ENCODE data around the gene DLX2.
"Not testable (repeated sequence)": the region's sequence is repeated elsewhere in the genome, so short reads cannot be mapped to it uniquely, and the experiment has no call there.

Gene DLX2

GRCh38 chr2:172062402-172063004, 40.2 kb downstream of the DLX2 start:
- Histone ChIP-seq H3K27me3 (ENCODE audit: control insufficient read depth, insufficient read depth, low read length) (no peaks in the 10 kb centered on the region), H3K9ac (ENCODE audit: low read depth, low read length) (no peak overlapping the region), H3K4me3 (ENCODE audit: low read depth, low read length) (no peak overlapping the region), H3K9me3 (ENCODE audit: control insufficient read depth, insufficient read depth, low read length) (no peaks in the 10 kb centered on the region), H3K36me3 (ENCODE audit: control insufficient read depth, insufficient read depth, low read length) (no peaks in the 10 kb centered on the region), H3K4me1 (ENCODE audit: control insufficient read depth, insufficient read depth, low read length) (no peaks in the 10 kb centered on the region; the same call in 1 of the 2 replicates), H3K27ac (ENCODE audit: low read depth, low read length) (no peak overlapping the region)

GRCh38 chr2:172060118-172060517, 42.6 kb downstream of the DLX2 start:
- H3K36me3 ChIP-seq (ENCODE audit: control insufficient read depth, insufficient read depth, low read length); H3K27me3 ChIP-seq (ENCODE audit: control insufficient read depth, insufficient read depth, low read length); H3K27ac ChIP-seq (ENCODE audit: low read depth, low read length); H3K4me1 ChIP-seq (ENCODE audit: control insufficient read depth, insufficient read depth, low read length); H3K9ac ChIP-seq (ENCODE audit: low read depth, low read length); H3K9me3 ChIP-seq (ENCODE audit: control insufficient read depth, insufficient read depth, low read length); H3K4me3 ChIP-seq (ENCODE audit: low read depth, low read length): not testable (repeated sequence)

DNA sequence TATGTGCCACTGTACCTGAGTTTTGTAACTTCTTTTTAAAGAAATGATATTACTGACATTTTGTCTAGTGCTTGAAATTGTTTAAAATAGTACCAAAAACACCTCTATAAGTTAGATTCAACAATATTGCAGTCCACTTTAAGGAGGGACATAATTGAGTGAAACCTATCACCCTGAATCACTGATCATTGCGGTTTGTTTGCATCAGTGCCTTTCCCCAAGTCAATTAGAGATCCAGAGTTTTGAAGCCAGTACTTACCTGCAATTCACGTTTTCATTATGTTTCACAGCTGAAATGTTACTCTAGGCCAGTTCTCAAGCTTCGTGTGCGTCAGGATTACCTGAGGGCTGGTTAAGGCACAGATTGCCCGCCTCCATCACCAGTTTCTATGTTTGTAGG, 44.0 kb downstream of the DLX2 start:
- no peak overlapping the region for H3K9ac ChIP-seq (ENCODE audit: low read depth, low read length)
- no peaks in the 10 kb centered on the region for H3K27me3 ChIP-seq (ENCODE audit: control insufficient read depth, insufficient read depth, low read length)
- H3K4me3 ChIP-seq (ENCODE audit: low read depth, low read length), result no peak overlapping the region
- H3K27ac ChIP-seq (ENCODE audit: low read depth, low read length), result no peak overlapping the region
- H3K36me3 ChIP-seq (ENCODE audit: control insufficient read depth, insufficient read depth, low read length), result no peaks in the 10 kb centered on the region
- H3K4me1 ChIP-seq (ENCODE audit: control insufficient read depth, insufficient read depth, low read length), result no peaks in the 10 kb centered on the region; the same call in 1 of the 2 replicates
- no peaks in the 10 kb centered on the region for H3K9me3 ChIP-seq (ENCODE audit: control insufficient read depth, insufficient read depth, low read length)

- Histone ChIP-seq H3K36me3 (ENCODE audit: control insufficient read depth, insufficient read depth, low read length) (no peaks in the 10 kb centered on the region), H3K9ac (ENCODE audit: low read depth, low read length) (no peak overlapping the region), H3K4me1 (ENCODE audit: control insufficient read depth, insufficient read depth, low read length) (no peaks in the 10 kb centered on the region; the same call in 1 of the 2 replicates), H3K4me3 (ENCODE audit: low read depth, low read length) (no peak overlapping the region), H3K27ac (ENCODE audit: low read depth, low read length) (no peak overlapping the region), H3K9me3 (ENCODE audit: control insufficient read depth, insufficient read depth, low read length) (no peaks in the 10 kb centered on the region), H3K27me3 (ENCODE audit: control insufficient read depth, insufficient read depth, low read length) (no peaks in the 10 kb centered on the region)
Observed at GRCh38 chr2:172056293-172056692, 46.4 kb downstream of the DLX2 start.

- Histone ChIP-seq H3K36me3 (ENCODE audit: control insufficient read depth, insufficient read depth, low read length) (no peaks in the 10 kb centered on the region), H3K9ac (ENCODE audit: low read depth, low read length) (no peak overlapping the region), H3K4me3 (ENCODE audit: low read depth, low read length) (no peak overlapping the region), H3K9me3 (ENCODE audit: control insufficient read depth, insufficient read depth, low read length) (no peaks in the 10 kb centered on the region), H3K4me1 (ENCODE audit: control insufficient read depth, insufficient read depth, low read length) (peaks cover under 1% of the 10 kb centered on the region; the same call in 1 of the 2 replicates), H3K27ac (ENCODE audit: low read depth, low read length) (no peak overlapping the region), H3K27me3 (ENCODE audit: control insufficient read depth, insufficient read depth, low read length) (no peaks in the 10 kb centered on the region)
Observed at GRCh38 chr2:172053486-172053885, 49.2 kb downstream of the DLX2 start.

- Histone ChIP-seq H3K4me1 (ENCODE audit: control insufficient read depth, insufficient read depth, low read length) (peaks cover 9% of the 10 kb centered on the region; the same call in 1 of the 2 replicates), H3K36me3 (ENCODE audit: control insufficient read depth, insufficient read depth, low read length) (no peaks in the 10 kb centered on the region), H3K27ac (ENCODE audit: low read depth, low read length) (no peak overlapping the region), H3K27me3 (ENCODE audit: control insufficient read depth, insufficient read depth, low read length) (no peaks in the 10 kb centered on the region), H3K9ac (ENCODE audit: low read depth, low read length) (no peak overlapping the region), H3K9me3 (ENCODE audit: control insufficient read depth, insufficient read depth, low read length) (no peaks in the 10 kb centered on the region), H3K4me3 (ENCODE audit: low read depth, low read length) (no peak overlapping the region)
Observed at GRCh38 chr2:172052000-172052983, 50.4 kb downstream of the DLX2 start.

DNA sequence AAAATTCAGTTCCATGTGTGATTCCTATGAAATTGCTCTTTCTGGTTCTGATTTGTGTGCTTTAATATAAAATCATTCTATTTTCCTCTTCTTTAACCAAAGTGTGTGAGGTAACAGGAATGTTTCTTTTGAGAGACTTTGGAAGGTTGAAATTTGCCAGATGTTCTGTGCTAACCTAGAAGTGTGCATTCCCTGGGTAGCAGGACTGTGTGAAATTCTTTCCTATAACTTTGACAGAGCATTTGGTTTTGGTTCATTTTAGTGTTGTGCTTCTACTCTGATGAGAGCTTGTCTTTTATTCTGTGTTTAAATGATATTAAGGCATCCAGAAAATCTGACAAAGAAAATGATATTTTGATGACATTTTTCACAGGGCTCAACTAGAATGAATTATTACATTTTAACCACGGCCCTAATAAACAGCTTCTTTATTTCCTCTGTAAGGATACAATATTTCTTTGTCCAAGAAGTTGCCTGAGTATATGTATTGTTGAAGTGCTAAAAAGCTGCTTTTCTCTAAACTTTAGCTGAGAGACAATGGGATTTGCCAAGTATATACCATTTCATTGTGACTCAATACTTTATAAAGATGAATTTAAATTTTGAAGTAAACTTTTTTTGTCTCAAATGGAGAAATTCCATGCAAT, 52.1 kb downstream of the DLX2 start:
- no peak overlapping the region for H3K9ac ChIP-seq (ENCODE audit: low read depth, low read length)
- no peak overlapping the region for H3K27ac ChIP-seq (ENCODE audit: low read depth, low read length)
- H3K36me3 ChIP-seq (ENCODE audit: control insufficient read depth, insufficient read depth, low read length), result no peaks in the 10 kb centered on the region
- H3K27me3 ChIP-seq (ENCODE audit: control insufficient read depth, insufficient read depth, low read length), result no peaks in the 10 kb centered on the region
- H3K4me1 ChIP-seq (ENCODE audit: control insufficient read depth, insufficient read depth, low read length), result peaks cover 9% of the 10 kb centered on the region; the same call in 1 of the 2 replicates
- no peaks in the 10 kb centered on the region for H3K9me3 ChIP-seq (ENCODE audit: control insufficient read depth, insufficient read depth, low read length)
- no peak overlapping the region for H3K4me3 ChIP-seq (ENCODE audit: low read depth, low read length)

- Histone ChIP-seq H3K27ac (ENCODE audit: low read depth, low read length) (no peak overlapping the region), H3K9me3 (ENCODE audit: control insufficient read depth, insufficient read depth, low read length) (no peaks in the 10 kb centered on the region), H3K36me3 (ENCODE audit: control insufficient read depth, insufficient read depth, low read length) (no peaks in the 10 kb centered on the region), H3K4me3 (ENCODE audit: low read depth, low read length) (no peak overlapping the region), H3K4me1 (ENCODE audit: control insufficient read depth, insufficient read depth, low read length) (peaks cover 9% of the 10 kb centered on the region; the same call in 1 of the 2 replicates), H3K9ac (ENCODE audit: low read depth, low read length) (no peak overlapping the region), H3K27me3 (ENCODE audit: control insufficient read depth, insufficient read depth, low read length) (no peaks in the 10 kb centered on the region)
Observed at GRCh38 chr2:172049567-172050120, 53.1 kb downstream of the DLX2 start.

Measured in HUES48 (cell line).